Left lobe of liver (tissue), 2 donors: Measurements from ENCODE around the gene NEGR1. TPM values are rescaled to one million over a fixed set of nuclear protein-coding genes. Genes with fewer than 3 reads are reported as not detected.

Experiments used
- ATAC-seq: fragments of 200-7000 bp; cut with Tn5 transposase; one replicate; pipeline ENCODE4 v1.9.1; 2020; ENCODE audit warnings: mild to moderate bottlenecking, moderate library complexity
- DNase-seq: peaks from one replicate; pipeline ENCODE4 v3.0.0-alpha.2; 2020; ENCODE audit warnings: low spot score
- total RNA-seq: library from RNA; stranded (reverse); gene quantifications from one replicate; pipeline ENCODE4 v1.2.1, GENCODE V29; 2021
- donor health status: DM: no; HTN: no; CAD: no; lungs with moderate emphysema.
- donor health status: DM: no; HTN: yes; CAD: no.

Gene NEGR1
- total RNA-seq, 1 donor from 2014 or later = 0.20 TPM

GRCh38 chr1:71881611-71882010 lies 400.7 kb downstream of the NEGR1 start:
- DNase-seq = no peak
- ATAC-seq = no peak

GRCh38 chr1:71869326-71869725 lies 413.0 kb downstream of the NEGR1 start:
- ATAC-seq (no peak), DNase-seq (no peak)

GRCh38 chr1:71862756-71863155 lies 419.6 kb downstream of the NEGR1 start:
- DNase-seq (no peak), ATAC-seq (no peak)

- DNase-seq = no peak
- no peak for ATAC-seq
Measured at GRCh38 chr1:71861022-71861421, 421.3 kb downstream of the NEGR1 start.

GRCh38 chr1:71859806-71860205 lies 422.5 kb downstream of the NEGR1 start:
- DNase-seq = no peak
- no peak for ATAC-seq

- DNase-seq = no peak
- no peak for ATAC-seq
Measured at GRCh38 chr1:71857862-71858261, 424.5 kb downstream of the NEGR1 start.

GRCh38 chr1:71853360-71853759 lies 429.0 kb downstream of the NEGR1 start:
- DNase-seq (no peak), ATAC-seq (no peak)

GRCh38 chr1:71850936-71851335 lies 431.4 kb downstream of the NEGR1 start:
- ATAC-seq = no peak

GRCh38 chr1:71850515-71850914 lies 431.8 kb downstream of the NEGR1 start:
- ATAC-seq = no peak

More at GRCh38 chr1:71850936-71851335, 431.4 kb downstream of the NEGR1 start:
- no peak for DNase-seq

GRCh38 chr1:71843012-71843411 lies 439.3 kb downstream of the NEGR1 start:
- no peak for ATAC-seq

More at GRCh38 chr1:71850515-71850914, 431.8 kb downstream of the NEGR1 start:
- no peak for DNase-seq

GRCh38 chr1:71839876-71840275 lies 442.5 kb downstream of the NEGR1 start:
- DNase-seq = no peak
- ATAC-seq = no peak

More at GRCh38 chr1:71843012-71843411, 439.3 kb downstream of the NEGR1 start:
- no peak for DNase-seq

- no peak for ATAC-seq
- no peak for DNase-seq
Measured at GRCh38 chr1:71836904-71837303, 445.4 kb downstream of the NEGR1 start.

- DNase-seq = no peak
- no peak for ATAC-seq
Measured at GRCh38 chr1:71835442-71835813, 446.9 kb downstream of the NEGR1 start.

- ATAC-seq = no peak
Measured at GRCh38 chr1:71834601-71835441, 447.5 kb downstream of the NEGR1 start.

GRCh38 chr1:71831646-71832045 lies 450.7 kb downstream of the NEGR1 start:
- DNase-seq (no peak), ATAC-seq (no peak)

More at GRCh38 chr1:71834601-71835441, 447.5 kb downstream of the NEGR1 start:
- DNase-seq = no peak

GRCh38 chr1:71829346-71829745 lies 453.0 kb downstream of the NEGR1 start:
- no peak for ATAC-seq
- DNase-seq = no peak

GRCh38 chr1:71828431-71829012 lies 453.8 kb downstream of the NEGR1 start:
- DNase-seq = no peak

GRCh38 chr1:71823708-71824305 lies 458.5 kb downstream of the NEGR1 start:
- DNase-seq (no peak), ATAC-seq (no peak)

More at GRCh38 chr1:71828431-71829012, 453.8 kb downstream of the NEGR1 start:
- no peak for ATAC-seq

GRCh38 chr1:71817028-71817427 lies 465.3 kb downstream of the NEGR1 start:
- no peak for ATAC-seq
- no peak for DNase-seq

GRCh38 chr1:71809085-71809484 lies 473.3 kb downstream of the NEGR1 start:
- no peak for ATAC-seq

GRCh38 chr1:71804140-71804539 lies 478.2 kb downstream of the NEGR1 start:
- ATAC-seq (no peak), DNase-seq (no peak)

More at GRCh38 chr1:71809085-71809484, 473.3 kb downstream of the NEGR1 start:
- DNase-seq = no peak

- no peak for DNase-seq
- no peak for ATAC-seq
Measured at GRCh38 chr1:71796006-71796405, 486.3 kb downstream of the NEGR1 start.
